Stimulated activated CD8-positive, alpha-beta memory T cell treated with anti-CD3 and anti-CD28 coated beads, Interleukin-4, amount 100 ng/mL, for 1 hour (primary cell): ENCODE results near the gene MAML3.

Experiments
- DNase-seq, 2 donors: peaks; one replicate each; pipeline ENCODE4 v3.0.0-alpha.2; 2020; ENCODE audit warnings: low read depth in 2 of 2, low spot score in 1 of 2

MAML3 gene

DNA sequence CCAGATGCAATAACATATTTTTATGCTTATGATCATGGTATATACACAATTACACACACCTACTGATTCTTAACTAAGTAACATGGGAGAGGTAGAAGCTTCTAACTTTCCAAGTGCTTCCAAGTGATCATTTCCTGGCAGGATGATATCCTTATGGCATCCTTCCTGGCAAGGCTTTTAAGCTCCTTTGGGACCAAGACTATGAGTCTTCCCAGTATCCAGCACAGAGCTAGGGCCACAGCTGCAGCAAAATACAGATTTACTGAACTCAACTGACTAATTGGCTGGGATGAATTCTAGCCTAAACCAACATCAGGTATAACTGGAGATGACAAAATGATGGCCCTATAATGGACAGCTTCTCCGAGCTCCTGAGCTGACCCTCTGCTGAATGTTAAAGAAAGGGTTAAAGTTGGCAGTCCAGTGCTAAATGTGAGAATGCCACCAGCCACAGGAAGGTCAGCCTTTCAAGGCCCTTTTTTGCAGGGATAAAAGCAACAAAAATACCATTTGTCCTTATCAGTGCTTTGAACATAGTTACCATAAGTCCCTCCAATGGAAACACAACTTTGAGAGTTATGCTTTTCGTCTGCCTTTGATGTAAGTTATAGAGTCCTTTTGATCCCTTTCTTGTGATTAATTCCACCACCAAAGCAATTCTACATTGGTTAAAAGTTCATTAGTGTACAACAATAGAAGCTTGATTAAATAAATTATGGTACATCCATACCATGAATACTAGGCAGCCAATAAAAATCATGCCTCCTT lies 415.0 kb downstream of the MAML3 start:
- no peak for DNase-seq

DNA sequence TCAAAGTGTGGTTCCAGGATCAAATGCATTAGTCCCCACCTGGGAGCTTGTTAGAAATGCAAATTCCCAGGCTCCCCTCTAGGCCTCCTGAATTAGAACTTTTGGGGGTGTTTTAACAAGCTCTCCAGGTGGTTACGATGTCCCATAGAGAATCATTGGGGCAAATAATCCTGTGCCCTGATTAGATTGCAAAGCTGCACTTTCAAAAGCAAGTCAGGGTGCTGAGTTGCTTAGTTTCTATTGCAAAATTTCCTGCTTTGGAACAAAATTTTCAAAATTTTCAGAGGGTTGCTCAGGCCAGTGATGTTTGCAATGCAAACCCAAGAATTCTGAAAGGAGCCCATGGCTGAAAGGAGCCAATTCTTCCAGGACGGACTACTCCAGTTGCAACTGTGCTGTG lies 417.3 kb downstream of the MAML3 start:
- no peak for DNase-seq

DNA sequence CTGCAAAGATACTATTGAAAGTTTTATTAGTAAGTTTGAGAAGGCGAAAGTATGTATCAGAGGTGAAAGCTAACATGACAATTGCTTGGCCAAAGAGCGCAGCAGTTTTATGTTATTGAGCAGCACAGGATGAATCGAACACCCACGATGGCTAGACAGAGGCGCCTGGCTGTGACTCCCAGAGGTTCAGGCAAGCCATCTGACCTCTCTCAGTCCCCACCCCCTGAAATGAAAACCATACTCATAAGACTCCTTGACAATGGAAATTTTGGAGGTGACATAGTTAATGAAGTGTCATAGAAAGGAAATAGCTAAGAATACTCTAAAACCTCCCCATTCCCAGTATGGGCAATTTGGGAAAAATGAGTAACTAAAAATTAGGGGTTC lies 417.7 kb downstream of the MAML3 start:
- no peak for DNase-seq

DNA sequence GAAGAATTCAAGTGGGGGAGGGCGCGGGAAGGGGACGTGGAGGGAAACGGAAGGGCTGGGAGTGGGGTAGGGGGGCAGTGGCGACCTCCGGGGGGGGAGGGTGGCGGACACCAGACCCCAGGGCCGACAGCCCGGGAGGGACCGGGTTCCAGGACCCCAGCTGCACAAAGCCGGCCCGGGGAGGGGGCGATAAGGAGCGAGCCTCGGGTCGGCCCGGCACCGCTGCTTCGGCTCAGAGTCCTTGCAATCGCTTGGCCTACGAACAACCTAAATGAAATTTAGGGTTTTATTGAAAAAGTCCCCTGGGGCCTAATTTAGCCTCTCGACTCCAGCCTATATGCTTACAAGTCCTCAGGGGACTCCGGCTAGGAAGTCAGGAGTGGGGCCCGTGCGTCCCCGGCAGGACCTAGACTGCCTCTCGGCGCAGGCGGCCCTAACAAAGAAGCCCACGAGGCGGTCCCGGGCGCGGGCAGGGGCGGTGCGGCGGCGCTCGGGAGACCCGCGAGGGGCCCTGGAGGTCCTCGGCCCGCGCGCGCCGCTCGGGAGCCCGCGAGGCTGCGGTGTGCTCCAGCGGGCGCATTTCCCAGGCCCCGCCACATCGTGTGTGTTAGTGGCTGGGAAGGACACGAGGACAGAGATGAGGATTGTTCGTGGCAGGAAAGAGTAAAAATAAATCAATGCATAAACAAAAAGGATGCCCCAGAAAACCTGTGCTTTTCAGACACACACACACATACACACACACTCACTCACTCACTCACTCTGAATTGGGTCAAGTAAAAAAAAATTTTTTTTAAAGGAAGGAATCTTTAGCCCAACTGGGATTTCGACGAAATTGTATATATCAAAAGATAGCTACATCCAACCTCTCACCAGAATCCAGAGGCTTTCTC lies 418.4 kb downstream of the MAML3 start:
- DNase-seq: no peak

DNA sequence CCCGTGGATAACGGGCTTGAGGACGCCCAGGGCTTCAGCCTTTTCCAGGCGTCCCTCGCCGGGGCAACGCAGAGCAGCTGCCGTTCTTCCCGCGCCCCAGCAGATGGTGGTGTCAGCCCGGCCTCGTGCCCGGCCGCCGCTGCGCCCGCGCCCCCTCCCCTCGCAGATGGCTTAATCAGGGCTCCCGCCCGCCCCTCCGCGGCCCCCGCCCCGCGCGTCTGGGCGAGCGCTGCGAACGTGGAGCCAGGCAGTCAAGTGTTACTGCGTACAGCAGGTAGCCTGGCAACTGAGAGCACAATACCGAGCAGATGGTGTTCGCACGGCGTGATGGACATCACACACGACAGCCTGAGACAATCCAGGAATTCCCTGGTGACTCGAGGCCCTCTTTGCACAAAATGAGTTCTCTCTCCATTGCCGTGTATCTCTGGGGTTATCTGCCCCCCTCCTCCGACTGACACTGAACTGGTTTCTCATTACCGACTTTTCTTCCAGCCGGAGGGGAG lies 419.1 kb downstream of the MAML3 start:
- DNase-seq: peak in 1 of 2 donors; percentile 6

DNA sequence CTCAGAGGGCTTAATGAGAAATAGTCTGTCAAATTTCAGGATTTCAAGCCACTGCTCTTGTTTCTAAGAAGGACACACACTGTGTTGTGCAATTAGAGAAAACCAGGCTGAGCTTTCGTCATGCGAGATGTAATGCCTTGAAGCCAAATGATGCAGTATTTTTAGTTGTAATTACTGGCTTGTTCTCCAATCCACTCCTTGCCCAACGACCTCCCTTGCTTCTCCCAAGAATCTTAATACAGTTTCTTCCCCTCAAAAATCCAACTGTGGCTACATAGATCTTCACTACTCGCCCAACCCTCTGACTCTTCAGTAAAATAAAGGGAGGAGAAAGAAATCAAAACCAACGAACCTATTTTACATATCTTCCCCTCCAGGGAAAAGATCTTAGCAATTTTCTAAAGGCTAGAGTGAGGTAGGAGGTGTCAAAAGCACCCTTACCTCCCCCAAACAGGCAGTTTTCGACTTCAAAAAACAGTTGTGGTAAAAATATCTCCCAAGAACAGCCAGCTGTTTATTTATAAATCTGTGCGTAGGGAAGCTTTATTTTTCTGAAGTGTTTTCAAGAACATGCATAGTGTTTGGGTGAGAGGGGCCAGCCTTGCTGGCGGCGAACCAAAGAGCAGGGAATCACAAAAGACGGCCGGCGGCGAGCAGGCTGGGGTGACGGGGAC lies 419.6 kb downstream of the MAML3 start:
- DNase-seq: no peak

DNA sequence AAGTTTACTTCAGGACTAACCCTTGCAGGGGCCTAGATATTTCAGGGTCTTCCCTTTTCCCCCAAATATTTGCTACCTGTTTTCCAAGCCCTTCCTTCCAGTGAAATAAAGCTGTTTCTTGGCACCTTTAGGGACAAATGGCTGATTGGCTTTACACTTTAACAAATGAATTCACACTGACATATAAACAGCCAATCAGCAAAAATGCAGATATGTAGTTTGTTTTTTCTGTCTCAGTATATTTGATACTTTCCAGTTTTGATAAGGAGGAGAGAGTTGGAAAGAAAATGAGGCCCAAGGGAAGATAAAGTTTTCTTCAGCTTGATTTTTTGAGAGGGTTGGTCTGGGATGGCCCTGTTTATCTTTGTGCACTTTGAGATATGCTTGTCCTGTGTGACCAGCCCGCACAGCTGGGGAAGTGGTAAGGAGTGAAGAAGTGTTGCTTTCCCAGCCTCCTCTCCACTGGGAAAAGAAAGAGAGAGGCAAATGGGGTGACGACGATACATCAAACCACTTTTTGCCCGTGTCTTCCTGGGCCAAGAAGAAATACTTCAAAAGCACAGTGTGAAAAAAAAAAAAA lies 420.9 kb downstream of the MAML3 start:
- no peak for DNase-seq

DNA sequence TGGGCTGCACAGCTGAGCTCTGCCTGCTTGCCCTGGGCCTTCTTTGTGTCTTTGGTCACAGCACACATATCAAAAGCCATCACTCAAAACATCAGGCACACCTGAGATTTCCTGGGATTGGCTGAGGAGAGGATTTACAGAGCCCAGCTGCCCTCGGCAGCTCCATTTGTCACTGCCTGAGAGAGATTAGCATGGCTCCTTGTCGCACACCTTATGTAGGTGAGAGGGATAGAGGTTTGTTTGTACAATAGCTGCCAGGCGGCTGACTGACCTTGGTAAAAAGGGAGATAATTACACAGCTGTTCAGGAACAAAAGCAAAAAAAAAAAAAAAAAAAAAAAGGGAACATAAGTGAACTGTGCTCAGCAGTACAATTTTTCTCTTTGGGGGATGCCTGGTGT lies 425.1 kb downstream of the MAML3 start:
- no peak for DNase-seq

DNA sequence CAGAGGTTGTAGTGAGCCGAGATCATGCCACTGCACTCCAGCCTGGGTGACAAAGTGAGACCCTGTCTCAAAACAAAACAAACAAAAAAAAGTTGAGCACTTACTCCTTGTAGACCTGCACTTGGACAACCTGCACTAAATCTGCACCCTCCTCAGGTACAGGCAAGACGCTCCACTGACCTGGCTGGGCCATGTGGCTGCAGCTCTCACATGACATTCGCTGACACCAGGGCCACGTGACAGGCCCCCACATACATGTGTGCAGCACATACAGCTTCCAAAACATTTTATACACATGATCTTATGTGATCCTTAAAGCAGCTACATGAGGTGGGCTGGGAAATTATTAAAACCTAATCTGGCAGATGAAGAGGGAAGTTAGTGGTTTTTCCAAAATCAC lies 425.8 kb downstream of the MAML3 start:
- no peak for DNase-seq

DNA sequence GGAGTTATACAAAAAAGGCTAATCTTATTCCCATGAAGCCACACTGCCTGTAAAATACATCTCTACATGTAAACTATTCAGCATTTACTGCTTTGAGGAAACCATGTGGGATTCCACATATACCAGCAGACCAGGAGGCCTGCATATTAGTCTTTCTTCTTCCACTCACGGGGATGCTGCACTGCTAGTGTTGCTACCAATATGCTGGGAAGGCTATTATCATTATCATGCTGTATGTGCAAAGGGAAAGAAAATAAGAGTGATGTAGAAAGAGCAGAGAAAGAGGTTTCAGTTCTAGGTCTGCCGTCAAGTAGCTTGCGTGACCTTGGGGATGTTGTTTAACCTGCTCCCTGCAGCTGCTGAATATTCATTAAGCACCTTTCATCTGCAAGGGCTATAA lies 427.4 kb downstream of the MAML3 start:
- DNase-seq: no peak

DNA sequence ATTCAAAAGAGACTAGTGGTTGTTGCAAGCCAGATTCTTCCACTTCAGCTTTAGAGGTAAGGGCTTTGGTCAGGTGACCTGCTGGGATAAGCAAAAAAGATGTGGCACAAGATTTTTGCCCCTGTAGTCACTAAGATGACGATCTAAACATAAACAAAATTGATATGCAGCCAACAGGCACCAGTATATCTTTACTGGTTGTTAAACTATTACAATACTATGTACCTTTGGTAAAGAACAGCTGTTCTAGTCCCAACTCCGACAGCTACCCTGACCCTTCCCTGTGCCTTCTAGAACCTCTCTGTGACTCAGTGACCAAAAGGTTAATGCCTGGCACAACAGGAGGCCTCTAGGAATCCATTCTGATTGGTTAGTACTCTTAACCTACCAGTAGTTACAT lies 428.7 kb downstream of the MAML3 start:
- no peak for DNase-seq

DNA sequence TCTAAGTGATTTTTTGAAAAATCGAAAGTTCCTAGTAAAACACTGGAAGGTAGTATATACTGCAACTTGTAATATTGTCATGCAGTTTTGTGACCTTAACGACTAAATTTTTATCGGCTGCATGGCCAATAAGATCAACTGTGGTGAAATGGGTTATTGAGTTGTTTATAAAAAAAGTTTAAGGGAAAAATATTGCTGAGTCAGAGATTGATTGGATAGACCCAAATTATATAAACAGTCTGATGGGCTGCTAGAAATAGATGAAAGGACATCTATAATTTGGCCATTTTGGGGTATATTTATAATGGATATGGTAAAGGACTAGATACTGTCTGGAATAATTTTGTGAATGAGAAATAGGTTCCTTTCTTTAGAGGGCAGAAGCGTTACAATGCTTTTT lies 432.2 kb downstream of the MAML3 start:
- no peak for DNase-seq

DNA sequence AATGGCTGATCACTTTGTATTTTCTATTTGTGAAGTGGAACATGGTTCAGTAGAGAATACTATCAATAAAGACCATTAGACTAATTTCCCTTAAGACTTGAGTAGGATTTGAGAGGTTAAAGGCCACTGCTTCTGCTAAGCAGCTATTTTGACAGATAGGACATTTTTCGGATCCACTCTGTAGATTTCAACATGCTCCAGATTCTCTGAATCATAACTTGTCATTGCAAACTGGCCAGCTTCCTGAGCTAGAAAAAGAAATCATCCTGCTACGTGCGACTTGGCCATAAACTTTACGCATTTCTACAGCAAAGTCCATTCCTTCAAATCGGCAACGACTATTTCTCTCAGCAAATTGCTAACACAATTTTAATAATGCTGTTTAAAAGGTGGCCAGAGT lies 433.2 kb downstream of the MAML3 start:
- DNase-seq: no peak

DNA sequence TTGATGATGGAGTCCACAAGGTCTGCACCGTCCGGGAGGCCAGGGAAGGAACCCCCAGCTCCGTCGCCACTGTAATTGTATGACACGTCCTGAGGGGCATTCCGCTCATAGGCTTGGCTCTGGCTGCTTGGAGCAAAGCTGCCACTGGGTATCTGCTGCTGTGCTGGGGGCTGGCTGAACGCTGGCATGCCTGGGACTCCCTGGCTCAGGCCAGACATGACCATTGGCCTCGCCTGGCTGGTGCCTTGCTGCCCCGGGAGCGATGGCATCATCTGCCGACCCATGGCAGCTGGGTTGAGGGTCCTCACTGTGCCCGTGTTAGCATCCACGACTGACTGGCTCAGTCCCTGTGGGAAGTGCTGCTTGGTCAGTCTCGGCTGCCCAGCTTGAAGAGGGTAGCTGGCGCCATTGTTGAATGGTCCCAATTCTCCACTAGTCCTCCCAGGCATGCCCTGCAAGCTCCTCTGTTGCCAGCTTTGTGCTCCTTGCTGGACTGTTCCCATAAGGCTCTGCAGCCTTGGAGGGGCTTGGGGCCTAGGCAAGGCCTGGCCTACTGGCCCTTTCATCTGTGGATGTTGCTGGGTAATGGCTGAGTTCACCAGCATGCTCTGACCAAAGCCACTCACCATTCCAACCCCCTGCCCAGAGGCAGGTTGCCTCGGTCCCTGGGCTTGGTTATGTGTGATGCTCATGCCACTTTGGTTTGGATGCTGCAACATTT lies 434.4 kb downstream of the MAML3 start:
- DNase-seq: no peak

DNA sequence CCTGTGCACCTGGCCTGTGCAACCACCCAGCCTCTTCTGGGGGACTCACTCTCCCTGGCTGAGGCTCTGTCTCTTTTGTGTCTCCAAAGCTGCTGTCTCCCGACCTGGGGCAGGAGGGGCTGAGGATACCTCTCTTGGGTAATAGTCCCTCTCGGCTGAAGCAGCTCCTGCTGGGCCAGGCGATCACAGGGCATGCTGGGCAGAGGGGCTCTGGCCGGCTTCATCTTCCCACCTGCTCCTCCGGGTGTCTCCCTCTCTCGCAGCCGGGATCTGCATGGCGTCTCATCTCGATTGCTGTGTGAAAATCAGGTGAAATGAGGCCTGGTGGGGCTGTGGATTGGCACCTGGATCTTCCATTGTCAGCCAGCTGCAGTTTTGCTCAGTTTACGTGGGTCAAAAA lies 435.2 kb downstream of the MAML3 start:
- DNase-seq: no peak

DNA sequence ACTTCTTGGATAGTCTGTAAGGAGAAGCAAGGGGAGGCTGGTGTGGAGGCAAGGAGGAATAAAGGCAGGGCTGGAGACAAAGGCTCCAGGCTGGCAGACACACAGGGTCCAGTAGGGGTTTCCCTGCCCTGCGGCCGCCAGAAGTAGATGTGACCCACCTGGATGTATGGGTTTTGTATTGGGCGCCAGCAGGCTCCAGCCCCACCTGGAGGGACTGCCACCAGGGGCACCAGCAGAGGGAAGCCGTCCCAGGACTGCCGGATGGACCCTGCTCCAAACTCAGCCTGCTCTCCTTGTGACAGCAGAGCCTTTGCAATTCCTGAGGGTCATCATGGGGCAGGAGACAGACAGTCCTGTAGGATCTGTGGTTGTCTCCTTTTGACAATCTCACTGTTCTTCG lies 435.6 kb downstream of the MAML3 start:
- no peak for DNase-seq

DNA sequence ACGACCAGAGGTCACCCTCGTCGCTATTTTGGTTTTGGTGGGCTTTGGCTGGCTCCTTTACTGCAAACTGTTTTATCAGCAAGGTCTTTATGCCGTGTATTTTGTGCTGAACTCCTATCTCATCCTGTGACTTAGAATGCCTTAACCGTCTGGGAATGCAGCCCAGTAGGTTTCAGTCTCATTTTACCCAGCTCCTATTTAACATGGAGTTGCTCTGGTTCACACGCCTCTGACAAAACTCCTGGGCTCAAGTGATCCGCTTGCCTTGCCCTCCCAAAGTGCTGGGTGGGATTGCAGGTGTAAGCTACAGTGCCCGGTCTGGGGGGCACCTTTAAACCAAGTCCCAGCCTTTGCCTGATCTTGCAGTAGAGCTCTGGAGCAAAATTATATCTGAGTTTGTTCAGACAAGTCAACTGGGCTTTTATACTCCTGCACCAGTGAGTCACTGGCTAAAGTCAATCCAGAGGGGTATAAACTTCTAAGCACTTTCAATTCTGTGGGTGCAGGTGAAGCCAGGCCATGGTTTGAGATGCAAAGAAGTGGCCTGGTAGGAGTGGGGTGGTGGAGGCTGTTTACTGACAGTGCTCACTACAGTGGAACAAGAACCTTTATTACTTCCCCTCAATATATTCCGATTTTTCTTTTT lies 438.1 kb downstream of the MAML3 start:
- DNase-seq: no peak

DNA sequence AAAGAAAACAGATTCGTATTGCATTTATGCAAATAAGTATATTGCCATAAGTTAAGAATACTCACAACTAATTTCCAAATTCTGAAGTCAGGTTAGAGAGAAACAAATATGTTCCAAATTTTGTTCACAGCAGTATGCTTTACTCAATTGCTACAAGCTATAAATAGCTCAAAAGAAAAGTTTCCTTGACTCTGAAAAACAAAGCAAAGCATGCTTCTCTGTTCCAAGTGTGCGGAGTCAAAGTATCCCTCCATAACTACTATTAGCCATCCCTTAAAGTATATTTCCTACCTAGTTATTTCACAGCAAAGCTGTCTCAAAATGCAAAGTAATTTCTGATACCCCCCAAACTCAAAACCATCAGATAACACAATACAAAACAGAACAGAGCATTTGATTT lies 441.1 kb downstream of the MAML3 start:
- no peak for DNase-seq

DNA sequence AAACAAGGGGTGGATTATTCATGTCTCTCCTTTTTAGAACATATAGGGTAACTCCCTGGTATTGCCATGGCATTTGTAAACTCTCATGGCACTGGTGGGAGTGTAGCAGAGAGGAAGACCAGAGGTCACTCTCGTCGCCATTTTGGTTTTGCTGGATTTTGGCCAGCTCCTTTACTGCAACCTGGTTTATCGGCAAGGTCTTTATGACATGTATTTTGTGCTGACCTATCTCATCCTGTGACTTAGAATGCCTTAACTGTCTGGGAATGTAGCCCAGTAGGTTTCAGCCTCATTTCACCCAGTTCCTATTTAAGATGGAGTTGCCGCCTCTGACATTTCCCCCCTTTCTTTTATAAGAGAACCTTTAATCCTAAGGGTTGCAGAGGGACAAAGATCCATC lies 442.5 kb downstream of the MAML3 start:
- no peak for DNase-seq

DNA sequence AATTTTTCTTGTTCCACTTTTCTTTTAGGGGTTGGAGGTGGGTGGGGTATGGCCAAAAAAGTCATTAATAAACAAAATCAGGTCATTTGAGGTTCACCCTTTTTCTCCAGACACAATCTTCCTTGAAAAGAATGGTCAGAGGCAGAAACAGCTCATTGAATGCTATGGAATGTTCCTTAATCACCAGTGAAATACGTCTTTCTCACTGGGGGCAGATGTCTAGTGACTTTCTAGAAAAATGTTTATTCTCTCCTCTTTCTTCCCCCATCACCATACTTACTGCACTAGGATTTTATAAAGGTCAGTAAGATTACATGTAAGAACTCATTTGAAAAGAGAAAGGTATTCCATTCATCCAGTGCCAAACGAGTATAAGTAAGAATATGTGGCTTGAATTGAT lies 443.9 kb downstream of the MAML3 start:
- no peak for DNase-seq
